OCI-LY3 (cell line): ENCODE results near the gene NASP.

Source experiments
- H2AFZ ChIP-seq: fragments of 200-600, 300-600 bp; shearing (Covaris generic); 2 replicates; pipeline ENCODE4 v1.6.0; 2014; ENCODE audit warnings: antibody characterized with exemption, low read depth, low read length
- H3K27ac ChIP-seq: fragments of 200-600, 300-600 bp; sonication (generic); 2 replicates; pipeline ENCODE4 v1.5.1; 2014; ENCODE audit warnings: mild to moderate bottlenecking, low read length, moderate library complexity, mixed read lengths
- H3K27me3 ChIP-seq: fragments of 200-600, 300-600 bp; sonication (generic); 2 replicates; pipeline ENCODE4 v1.6.1; 2014; ENCODE audit warnings: low read depth, low read length, mixed read lengths
- H3K36me3 ChIP-seq: fragments of 200-600, 300-600 bp; sonication (generic); replicated peaks from 2 replicates; pipeline ENCODE3; 2014; ENCODE audit warnings: low read depth, low read length, mixed read lengths
- H3K4me1 ChIP-seq: fragments of 300-600, 200-600 bp; sonication (generic); 2 replicates; pipeline ENCODE4 v1.6.1; 2014; ENCODE audit warnings: low read length, mixed read lengths
- H3K4me2 ChIP-seq: fragments of 200-600, 300-600 bp; sonication (generic); 2 replicates; pipeline ENCODE4 v1.6.1; 2014; ENCODE audit warnings: low read length, mixed read lengths
- H3K4me3 ChIP-seq: fragments of 300-600, 200-600 bp; sonication (generic); 2 replicates; pipeline ENCODE4 v1.5.1; 2014; ENCODE audit warnings: antibody characterized with exemption, mild to moderate bottlenecking, low read length, moderate library complexity
- H3K79me2 ChIP-seq: fragments of 300-600, 200-600 bp; shearing (Covaris generic); 2 replicates; pipeline ENCODE4 v1.6.1; 2014; ENCODE audit warnings: mild to moderate bottlenecking, low read length, mixed read lengths
- H3K9ac ChIP-seq: fragments of 300-600, 200-600 bp; shearing (Covaris generic); 2 replicates; pipeline ENCODE4 v1.6.0; 2014; ENCODE audit warnings: mild to moderate bottlenecking, low read length, moderate library complexity
- H3K9me3 ChIP-seq: fragments of 200-600, 300-600 bp; shearing (Covaris generic); 2 replicates; pipeline ENCODE4 v1.6.1; 2014; ENCODE audit warnings: low read length, mixed read lengths; ENCODE audit not compliant: insufficient read depth
- H4K20me1 ChIP-seq: fragments of 200-600, 300-600 bp; sonication (generic); 2 replicates; pipeline ENCODE4 v1.6.1; 2016; ENCODE audit warnings: low read length, mixed read lengths; ENCODE audit not compliant: insufficient read depth
- CTCF ChIP-seq: fragments of 200-600, 300-600 bp; sonication (generic); IDR thresholded peaks from 2 replicates; pipeline ENCODE4 v1.5.1; 2014; ENCODE audit warnings: antibody characterized with exemption, low read length, low read depth
- EZH2phosphoT487 ChIP-seq: fragments of 200-600 bp; shearing (Covaris generic); IDR thresholded peaks from 2 replicates; pipeline ENCODE4 v1.6.1; 2018; ENCODE audit warnings: antibody characterized with exemption, mixed run types, low read depth

NASP gene

GRCh38 chr1:45635211-45635610 lies 51.4 kb downstream of the NASP start:
- no peaks in the 10 kb centered on the region for H3K9me3 ChIP-seq
- no peak overlapping the region for H3K9ac ChIP-seq
- H3K4me1 ChIP-seq: no peaks in the 10 kb centered on the region
- H3K36me3 ChIP-seq: peaks cover 49% of the 10 kb centered on the region
- no peak overlapping the region for H3K27ac ChIP-seq
- H3K4me2 ChIP-seq: no peak overlapping the region
- no peaks in the 10 kb centered on the region for H3K79me2 ChIP-seq
- TF ChIP-seq EZH2phosphoT487 (no peak), CTCF (no peak)
- H2AFZ ChIP-seq: no peak overlapping the region
- no peaks in the 10 kb centered on the region for H3K27me3 ChIP-seq
- H3K4me3 ChIP-seq: no peak overlapping the region
- no peaks in the 10 kb centered on the region for H4K20me1 ChIP-seq

- Histone ChIP-seq H3K36me3 (peaks cover 35% of the 10 kb centered on the region), H3K79me2 (no peaks in the 10 kb centered on the region), H3K4me2 (no peak overlapping the region)
These were observed 56.5 kb downstream of the NASP start for GRCh38 chr1:45640293-45640692.

GRCh38 chr1:45643321-45643720 lies 59.5 kb downstream of the NASP start:
- Histone ChIP-seq H3K36me3 (peaks cover 21% of the 10 kb centered on the region), H3K9ac (no peak overlapping the region), H4K20me1 (no peaks in the 10 kb centered on the region), H2AFZ (no peak overlapping the region), H3K27me3 (no peaks in the 10 kb centered on the region), H3K4me3 (no peak overlapping the region), H3K79me2 (no peaks in the 10 kb centered on the region), H3K4me1 (no peaks in the 10 kb centered on the region), H3K4me2 (no peak overlapping the region), H3K27ac (no peak overlapping the region), H3K9me3 (no peaks in the 10 kb centered on the region)
- TF ChIP-seq EZH2phosphoT487: no peak
- TF ChIP-seq CTCF: no peak

More at GRCh38 chr1:45640293-45640692, 56.5 kb downstream of the NASP start:
- no peak overlapping the region for H3K27ac ChIP-seq
- H3K27me3 ChIP-seq: no peaks in the 10 kb centered on the region
- no peaks in the 10 kb centered on the region for H3K4me1 ChIP-seq
- H3K9ac ChIP-seq: no peak overlapping the region
- no peaks in the 10 kb centered on the region for H4K20me1 ChIP-seq
- no peak overlapping the region for H3K4me3 ChIP-seq
- no peaks in the 10 kb centered on the region for H3K9me3 ChIP-seq
- no peak overlapping the region for H2AFZ ChIP-seq
- no peak for TF ChIP-seq CTCF
- no peak for TF ChIP-seq EZH2phosphoT487

GRCh38 chr1:45643978-45644377 lies 60.1 kb downstream of the NASP start:
- H3K79me2 ChIP-seq: no peaks in the 10 kb centered on the region
- H3K27me3 ChIP-seq: no peaks in the 10 kb centered on the region
- no peaks in the 10 kb centered on the region for H3K4me1 ChIP-seq
- no peaks in the 10 kb centered on the region for H4K20me1 ChIP-seq
- H3K4me3 ChIP-seq: no peak overlapping the region
- H3K9ac ChIP-seq: no peak overlapping the region
- no peak overlapping the region for H3K27ac ChIP-seq
- H2AFZ ChIP-seq: no peak overlapping the region
- peaks cover 18% of the 10 kb centered on the region for H3K36me3 ChIP-seq
- TF ChIP-seq EZH2phosphoT487 (no peak), CTCF (no peak)
- no peaks in the 10 kb centered on the region for H3K9me3 ChIP-seq
- H3K4me2 ChIP-seq: no peak overlapping the region
